NCI-H1694 (cell line): Measurements from ENCODE around the gene LARGE1.

ENCODE experiments used
- DNase-seq: peaks from one replicate; lab custom pipeline; 2025; lab: John Stamatoyannopoulos, UW

The LARGE1 gene

GRCh38 chr22:33302549-33302948 is 617.7 kb downstream of the LARGE1 start:
- no peak for DNase-seq

GRCh38 chr22:33302049-33302545 is 618.2 kb downstream of the LARGE1 start:
- DNase-seq = peak; percentile 59

GRCh38 chr22:33300165-33300564 is 620.1 kb downstream of the LARGE1 start:
- no peak for DNase-seq

- DNase-seq = no peak
Measured at GRCh38 chr22:33299245-33299956, 620.9 kb downstream of the LARGE1 start.

- DNase-seq = no peak
Measured at GRCh38 chr22:33296941-33297340, 623.3 kb downstream of the LARGE1 start.

- no peak for DNase-seq
Measured at GRCh38 chr22:33288078-33288477, 632.2 kb downstream of the LARGE1 start.

- no peak for DNase-seq
Measured at GRCh38 chr22:33275073-33275443, 645.2 kb downstream of the LARGE1 start.

- DNase-seq = no peak
Measured at GRCh38 chr22:33274214-33275072, 645.8 kb downstream of the LARGE1 start.

GRCh38 chr22:33272871-33273270 is 647.4 kb downstream of the LARGE1 start:
- no peak for DNase-seq

GRCh38 chr22:33272180-33272579 is 648.1 kb downstream of the LARGE1 start:
- no peak for DNase-seq

GRCh38 chr22:33271390-33272161 is 648.7 kb downstream of the LARGE1 start:
- peak; percentile 43 for DNase-seq

GRCh38 chr22:33270596-33270995 is 649.7 kb downstream of the LARGE1 start:
- no peak for DNase-seq

GRCh38 chr22:33261699-33262098 is 658.6 kb downstream of the LARGE1 start:
- no peak for DNase-seq

GRCh38 chr22:33260498-33260897 is 659.8 kb downstream of the LARGE1 start:
- no peak for DNase-seq

- DNase-seq = no peak
Measured at GRCh38 chr22:33255791-33256190, 664.5 kb downstream of the LARGE1 start.

GRCh38 chr22:33248948-33249347 is 671.3 kb downstream of the LARGE1 start:
- DNase-seq = no peak

GRCh38 chr22:33247758-33248157 is 672.5 kb downstream of the LARGE1 start:
- no peak for DNase-seq

- no peak for DNase-seq
Measured at GRCh38 chr22:33242078-33242477, 678.2 kb downstream of the LARGE1 start.

GRCh38 chr22:33240888-33241475 is 679.3 kb downstream of the LARGE1 start:
- DNase-seq = no peak

GRCh38 chr22:33232071-33232470 is 688.2 kb downstream of the LARGE1 start:
- no peak for DNase-seq

GRCh38 chr22:33227791-33228190 is 692.5 kb downstream of the LARGE1 start:
- DNase-seq = no peak

GRCh38 chr22:33224841-33225240 is 695.4 kb downstream of the LARGE1 start:
- no peak for DNase-seq
